IPS-18a (cell line): ENCODE results near the gene SLC23A3.
"Not testable (repeated sequence)": the region's sequence is repeated elsewhere in the genome, so short reads cannot be mapped to it uniquely, and the experiment has no call there.

Experiments used
- H3K27ac ChIP-seq: one replicate; pipeline ENCODE4 v1.5.1; 2013; ENCODE audit warnings: low read length
- H3K27me3 ChIP-seq: one replicate; pipeline ENCODE4 v1.6.1; 2013; ENCODE audit warnings: mild to moderate bottlenecking, low read length; ENCODE audit not compliant: control insufficient read depth, insufficient read depth
- H3K36me3 ChIP-seq: one replicate; pipeline ENCODE4 v1.6.1; 2013; ENCODE audit warnings: low read depth, low read length; ENCODE audit not compliant: control insufficient read depth
- H3K4me1 ChIP-seq: one replicate; pipeline ENCODE4 v1.6.1; 2013; ENCODE audit warnings: low read depth, low read length; ENCODE audit not compliant: control insufficient read depth
- H3K4me3 ChIP-seq: one replicate; pipeline ENCODE4 v1.5.1; 2013; ENCODE audit warnings: low read length
- H3K9ac ChIP-seq: one replicate; pipeline ENCODE4 v1.6.1; 2013; ENCODE audit warnings: mild to moderate bottlenecking, low read length, moderate library complexity
- H3K9me3 ChIP-seq: one replicate; pipeline ENCODE4 v1.6.1; 2013; ENCODE audit warnings: low read depth, low read length; ENCODE audit not compliant: control insufficient read depth

SLC23A3 gene

DNA sequence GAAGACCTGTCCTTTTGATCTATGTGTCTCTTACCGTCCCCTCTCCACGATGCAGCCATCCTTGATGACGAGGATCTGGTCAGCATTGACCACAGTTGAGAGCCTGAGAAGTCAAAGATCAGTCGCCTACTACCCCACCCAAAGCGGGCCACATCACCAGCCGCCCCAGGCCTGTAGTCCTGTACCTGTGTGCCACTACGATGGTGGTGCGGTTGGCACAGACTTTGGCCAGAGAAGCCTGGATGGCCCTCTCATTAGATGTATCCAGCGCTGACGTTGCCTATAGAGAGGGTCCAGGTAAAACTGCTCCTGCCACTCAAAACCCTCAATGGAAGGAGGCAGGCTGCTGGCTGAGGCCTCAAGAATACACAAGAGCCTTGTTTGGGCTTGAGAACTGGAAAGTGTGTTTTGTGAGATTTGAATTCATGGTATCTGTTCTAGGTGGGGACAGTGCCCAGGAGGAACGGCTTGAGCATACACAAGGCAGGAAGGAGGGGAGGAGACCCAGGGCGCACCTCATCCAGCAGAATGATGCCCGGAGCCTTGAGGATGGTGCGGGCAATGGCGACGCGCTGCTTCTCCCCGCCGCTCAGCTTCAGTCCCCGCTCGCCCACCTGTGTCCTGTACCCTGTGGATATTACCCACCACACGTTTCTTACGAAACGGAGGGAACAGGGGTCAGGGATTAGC, 40.5 kb upstream of the SLC23A3 start:
- no peaks in the 10 kb centered on the region for H3K27me3 ChIP-seq
- H3K27ac ChIP-seq, result no peak overlapping the region
- no peak overlapping the region for H3K9ac ChIP-seq
- H3K4me1 ChIP-seq, result peaks cover 3% of the 10 kb centered on the region
- peaks cover 51% of the 10 kb centered on the region for H3K36me3 ChIP-seq
- H3K4me3 ChIP-seq, result no peak overlapping the region
- no peaks in the 10 kb centered on the region for H3K9me3 ChIP-seq

DNA sequence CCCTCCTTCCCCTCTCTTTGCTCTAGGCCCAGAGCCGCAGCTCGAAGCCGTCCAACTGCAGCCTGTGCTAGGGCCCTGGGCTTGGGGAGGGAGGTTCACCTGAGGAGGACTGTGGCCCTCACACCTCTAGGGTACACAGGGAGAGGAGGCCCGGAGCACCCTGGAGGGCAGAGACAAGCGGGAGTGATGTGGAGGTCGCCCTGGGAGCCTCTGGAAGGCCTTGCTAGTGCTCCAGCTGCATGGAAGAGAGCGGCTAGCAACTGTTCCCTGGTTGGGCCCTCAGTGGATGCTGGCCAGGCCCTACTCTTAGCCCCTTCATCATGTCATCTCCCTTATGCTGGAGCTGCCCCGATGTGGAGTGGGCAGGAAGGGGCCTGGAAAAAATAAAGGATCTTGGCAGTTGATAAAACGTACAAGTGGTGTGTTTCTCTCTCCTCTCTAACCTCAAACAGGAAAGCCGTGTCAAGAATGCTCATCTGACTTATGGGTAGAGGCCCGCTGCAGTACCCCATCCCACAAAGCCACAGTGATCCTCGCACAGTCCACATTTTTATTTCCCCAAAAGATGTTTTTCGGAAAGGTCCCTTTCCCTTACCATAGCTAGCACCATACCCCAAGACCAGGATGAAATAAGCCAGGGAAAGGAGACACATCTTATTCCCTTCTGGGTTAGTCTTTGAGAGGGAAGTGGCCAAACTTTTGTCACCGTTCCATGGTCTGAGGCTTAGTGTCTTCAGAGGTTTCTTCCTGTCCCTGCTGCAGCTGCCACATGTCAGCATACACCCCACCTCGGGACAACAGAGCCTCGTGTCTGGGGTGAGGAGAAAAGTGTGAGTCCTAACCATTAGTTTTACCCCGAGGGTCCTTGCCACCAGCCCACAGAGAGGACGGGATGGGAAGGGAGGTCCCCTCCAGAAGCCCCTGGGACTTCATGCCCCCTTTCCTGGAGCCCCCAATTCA, 39.7 kb upstream of the SLC23A3 start:
- H3K36me3 ChIP-seq, result peaks cover 43% of the 10 kb centered on the region
- no peak overlapping the region for H3K9ac ChIP-seq
- H3K27ac ChIP-seq, result no peak overlapping the region
- H3K9me3 ChIP-seq, result no peaks in the 10 kb centered on the region
- peaks cover 3% of the 10 kb centered on the region for H3K4me1 ChIP-seq
- no peaks in the 10 kb centered on the region for H3K27me3 ChIP-seq
- no peak overlapping the region for H3K4me3 ChIP-seq

DNA sequence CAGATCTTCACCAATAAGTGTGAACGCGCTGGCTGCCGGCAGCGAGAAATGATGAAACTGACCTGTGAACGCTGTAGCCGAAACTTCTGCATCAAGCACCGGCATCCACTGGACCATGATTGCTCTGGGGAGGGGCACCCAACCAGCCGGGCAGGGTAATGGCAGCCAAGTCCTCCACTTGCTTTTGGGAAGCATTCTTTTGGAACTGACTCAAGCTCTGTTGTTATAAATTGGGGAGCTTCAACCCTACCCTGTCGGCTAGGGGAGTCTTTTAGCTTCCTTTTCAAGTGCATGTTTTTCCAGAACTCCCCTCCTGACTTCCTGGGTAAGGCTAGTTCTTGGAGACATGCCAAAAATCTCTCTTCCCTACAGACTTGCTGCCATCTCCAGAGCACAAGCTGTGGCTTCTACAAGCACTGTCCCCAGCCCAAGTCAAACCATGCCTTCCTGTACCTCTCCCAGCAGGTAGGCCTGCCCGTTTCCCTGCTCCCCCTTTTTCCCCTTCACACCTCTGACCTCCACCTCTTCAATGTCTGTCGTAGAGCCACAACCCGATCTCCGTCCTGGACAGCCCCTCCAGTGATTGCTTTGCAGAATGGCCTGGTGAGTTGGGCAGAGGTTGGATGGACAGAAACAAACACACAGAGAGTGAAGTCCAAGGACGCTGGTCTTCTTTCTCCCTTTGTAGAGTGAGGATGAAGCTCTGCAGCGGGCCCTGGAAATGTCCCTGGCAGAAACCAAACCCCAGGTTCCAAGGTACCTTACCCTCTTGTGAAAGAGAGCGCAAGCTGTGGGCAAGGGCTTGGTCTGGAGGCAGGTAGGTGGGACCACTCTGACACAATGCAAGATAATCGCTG, 38.3 kb upstream of the SLC23A3 start:
- Histone ChIP-seq H3K27ac (no peak overlapping the region), H3K4me1 (peaks cover 3% of the 10 kb centered on the region)

DNA sequence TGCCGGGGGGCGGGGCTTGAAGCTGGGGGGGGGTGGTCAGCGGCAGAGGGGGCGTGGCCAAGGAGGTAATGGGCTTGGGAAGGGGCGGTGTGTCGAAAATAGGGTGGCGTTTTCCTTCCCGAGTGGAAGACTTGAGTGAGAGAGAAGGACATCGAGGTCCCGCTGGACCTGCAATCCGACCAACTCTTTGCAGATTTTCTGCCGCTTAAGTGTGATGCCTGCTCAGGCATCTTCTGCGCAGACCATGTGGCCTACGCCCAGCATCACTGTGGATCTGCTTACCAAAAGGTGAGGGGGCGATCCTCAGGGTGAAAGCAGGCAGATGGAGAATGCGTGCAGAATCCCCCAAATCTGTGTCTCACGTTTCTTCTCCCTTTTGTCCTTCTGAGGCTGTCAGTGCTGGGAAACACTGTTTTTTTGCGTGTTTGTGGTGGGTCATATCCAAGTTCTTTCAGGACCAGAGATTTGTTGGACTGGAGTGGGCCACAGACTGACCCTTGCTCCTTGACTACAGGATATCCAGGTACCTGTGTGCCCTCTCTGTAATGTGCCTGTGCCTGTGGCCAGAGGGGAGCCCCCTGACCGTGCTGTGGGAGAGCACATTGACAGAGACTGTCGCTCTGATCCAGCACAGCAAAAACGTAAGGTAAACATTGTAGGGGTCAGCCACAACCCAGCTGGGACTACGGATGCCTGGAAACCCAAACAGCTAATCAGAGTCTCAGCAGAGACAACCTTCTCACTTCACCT, 37.5 kb upstream of the SLC23A3 start:
- no peaks in the 10 kb centered on the region for H3K9me3 ChIP-seq
- H3K27me3 ChIP-seq, result no peaks in the 10 kb centered on the region
- peaks cover 3% of the 10 kb centered on the region for H3K4me1 ChIP-seq
- peaks cover 26% of the 10 kb centered on the region for H3K36me3 ChIP-seq
- peak overlapping the region; percentile 71 for H3K4me3 ChIP-seq
- peak overlapping the region; percentile 10 for H3K9ac ChIP-seq
- H3K27ac ChIP-seq, result no peak overlapping the region

More for the DNA sequence above, 38.3 kb upstream of the SLC23A3 start:
- no peak overlapping the region for H3K9ac ChIP-seq
- no peaks in the 10 kb centered on the region for H3K9me3 ChIP-seq
- peaks cover 30% of the 10 kb centered on the region for H3K36me3 ChIP-seq
- H3K27me3 ChIP-seq, result no peaks in the 10 kb centered on the region
- no peak overlapping the region for H3K4me3 ChIP-seq

DNA sequence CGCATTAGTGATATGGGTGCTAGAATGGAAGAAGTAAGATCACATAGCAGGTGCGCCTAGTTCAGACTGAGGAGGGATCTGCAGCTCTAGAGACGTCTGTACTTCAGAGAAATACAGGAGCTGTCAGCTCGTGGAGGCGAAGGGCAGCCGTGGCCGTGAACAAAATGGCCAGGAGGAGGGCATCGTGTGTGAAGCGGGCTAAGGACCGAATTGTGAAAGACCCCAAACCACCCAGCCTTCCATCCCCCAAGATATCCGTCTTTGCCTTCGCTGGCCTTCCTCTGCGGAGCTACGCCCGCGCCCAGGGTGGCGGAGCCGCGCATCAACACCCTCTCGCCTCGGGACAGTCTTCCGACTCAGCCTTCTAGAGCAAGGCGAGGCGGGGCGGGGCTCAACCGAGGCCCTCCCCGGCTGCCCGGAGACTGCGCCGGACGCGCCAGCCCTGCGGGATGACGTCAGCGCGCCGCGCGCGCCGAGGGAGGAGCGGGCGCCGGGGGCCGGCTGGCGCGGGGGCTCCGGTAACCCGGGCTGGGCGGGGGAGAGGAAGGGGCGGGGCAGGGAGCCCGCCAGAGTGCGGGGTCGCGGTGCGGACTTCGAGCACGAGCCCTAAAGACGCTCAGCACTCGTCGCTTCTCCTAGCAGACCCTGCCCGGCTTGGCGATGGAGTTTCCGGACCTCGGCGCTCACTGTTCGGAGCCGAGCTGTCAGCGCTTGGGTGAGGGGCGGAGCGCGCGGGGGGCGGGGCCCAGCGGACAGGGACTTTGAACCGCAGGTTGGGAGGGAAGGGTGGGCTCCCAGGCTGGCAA, 36.7 kb upstream of the SLC23A3 start, which contains the start of gene ZFAND2B:
ZFAND2B (plus strand) TSS at position 455 of the 806 bp plus-strand sequence; CDS start at position 661, 206 bp downstream.
- H3K27me3 ChIP-seq, result no peaks in the 10 kb centered on the region
- peaks cover 26% of the 10 kb centered on the region for H3K36me3 ChIP-seq
- no peak within 1 kb of the TSS for H3K27ac ChIP-seq
- H3K4me1 ChIP-seq, result peaks cover 3% of the 10 kb centered on the region
- H3K9ac ChIP-seq, result peak within 1 kb of the TSS; percentile 29
- no peaks in the 10 kb centered on the region for H3K9me3 ChIP-seq
- peak within 1 kb of the TSS; percentile 71 for H3K4me3 ChIP-seq

DNA sequence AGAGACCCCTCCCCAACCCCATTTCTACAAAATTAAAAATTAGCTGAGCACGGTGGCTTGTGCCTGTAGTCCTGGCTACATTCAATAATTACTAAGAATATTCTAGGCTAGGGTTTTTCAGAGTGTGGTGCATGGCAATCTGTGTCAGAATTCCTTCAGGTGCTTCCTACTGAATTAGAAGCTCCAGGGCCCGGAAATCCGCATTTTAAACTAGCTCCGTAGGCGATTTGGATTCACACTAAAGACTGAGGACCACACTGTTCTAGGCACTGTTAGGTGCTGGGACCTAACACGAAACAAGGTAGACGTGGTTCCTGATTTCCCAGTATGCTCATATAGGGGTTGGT, 36.1 kb upstream of the SLC23A3 start:
- H3K36me3 ChIP-seq, result peaks cover 23% of the 10 kb centered on the region
- H3K27ac ChIP-seq, result no peak overlapping the region
- peak overlapping the region; percentile 29 for H3K9ac ChIP-seq
- H3K4me3 ChIP-seq, result peak overlapping the region; percentile 71
- peaks cover 3% of the 10 kb centered on the region for H3K4me1 ChIP-seq
- H3K9me3 ChIP-seq, result no peaks in the 10 kb centered on the region
- no peaks in the 10 kb centered on the region for H3K27me3 ChIP-seq

DNA sequence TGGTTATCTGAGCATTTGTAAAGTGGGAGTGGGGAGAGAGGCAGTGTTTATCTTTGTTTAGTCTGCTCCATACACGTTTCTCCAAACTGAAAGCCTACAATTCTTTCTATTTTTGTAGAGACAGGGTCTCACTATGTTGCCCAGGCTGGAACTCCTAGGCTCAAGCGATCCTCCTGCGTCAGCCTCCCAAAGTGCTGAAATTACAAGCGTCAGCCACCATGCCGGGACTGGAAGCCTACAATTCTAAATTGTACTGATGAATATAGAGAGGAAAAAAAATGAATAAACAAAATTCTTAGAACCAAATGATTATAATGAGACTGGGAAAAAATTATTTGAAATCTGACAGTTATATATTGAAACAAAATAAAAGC, 35.3 kb upstream of the SLC23A3 start:
- no peak overlapping the region for H3K27ac ChIP-seq
- H3K4me3 ChIP-seq, result no peak overlapping the region
- H3K9me3 ChIP-seq, result no peaks in the 10 kb centered on the region
- H3K9ac ChIP-seq, result no peak overlapping the region
- peaks cover 3% of the 10 kb centered on the region for H3K4me1 ChIP-seq
- no peaks in the 10 kb centered on the region for H3K27me3 ChIP-seq
- peaks cover 15% of the 10 kb centered on the region for H3K36me3 ChIP-seq

DNA sequence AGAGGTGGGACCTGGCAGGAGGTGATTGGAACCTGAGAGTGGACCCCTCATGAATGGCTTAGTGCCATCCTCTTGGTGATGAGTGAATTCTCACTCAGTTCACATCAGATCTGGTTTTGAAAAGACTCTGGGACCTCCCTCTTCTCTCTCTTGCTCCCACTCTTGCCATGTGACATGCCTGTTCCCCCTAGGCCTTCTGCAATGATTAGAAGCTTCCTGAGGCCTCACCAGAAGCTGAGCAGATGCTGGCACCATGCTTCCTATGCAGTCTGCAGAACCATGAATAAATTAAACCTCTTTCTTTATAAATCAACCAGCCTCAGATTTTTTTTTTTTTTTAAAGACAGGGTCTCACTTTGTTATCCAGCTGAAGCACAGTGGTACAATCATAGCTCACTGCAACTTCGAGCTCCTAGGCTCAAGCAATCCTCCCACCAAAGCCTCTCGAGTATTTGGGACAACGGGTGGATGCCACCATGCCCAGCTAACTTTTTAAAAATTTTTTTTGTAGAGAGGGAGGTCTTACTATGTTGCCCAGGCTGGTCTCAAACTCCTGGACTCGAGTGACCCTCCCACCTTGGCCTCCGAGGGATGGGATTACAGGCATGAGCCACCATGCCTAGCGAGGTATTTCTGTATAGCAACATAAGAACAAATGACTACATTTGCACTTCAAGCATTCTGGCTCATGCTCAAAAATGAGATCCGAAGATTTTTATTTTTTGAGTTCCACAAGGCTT, 34.8 kb upstream of the SLC23A3 start:
- H3K9ac ChIP-seq, result no peak overlapping the region
- no peak overlapping the region for H3K27ac ChIP-seq
- H3K27me3 ChIP-seq, result no peaks in the 10 kb centered on the region
- H3K4me1 ChIP-seq, result peaks cover 3% of the 10 kb centered on the region
- H3K36me3 ChIP-seq, result peaks cover 10% of the 10 kb centered on the region
- no peaks in the 10 kb centered on the region for H3K9me3 ChIP-seq
- H3K4me3 ChIP-seq, result no peak overlapping the region

DNA sequence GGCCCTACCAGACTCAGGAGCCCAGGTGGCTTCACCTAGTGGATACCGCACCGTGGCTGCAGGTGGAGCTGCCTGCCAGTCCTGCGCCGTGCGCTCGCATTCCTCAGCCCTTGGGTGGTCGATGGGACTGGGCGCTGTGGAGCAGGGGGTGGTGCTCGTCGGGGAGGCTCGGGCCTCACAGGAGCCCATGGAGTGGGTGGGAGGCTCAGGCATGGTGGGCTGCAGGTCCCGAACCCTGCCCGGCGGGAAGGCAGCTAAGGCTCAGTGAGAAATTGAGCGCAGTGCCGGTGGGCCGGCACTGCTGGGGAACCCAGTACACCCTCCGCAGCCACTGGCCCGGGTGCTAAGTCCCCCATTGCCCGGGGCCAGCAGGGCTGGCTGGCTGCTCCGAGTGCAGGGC, 31.5 kb upstream of the SLC23A3 start:
- not testable (repeated sequence) for H3K4me1 ChIP-seq, H3K27me3 ChIP-seq, H3K9me3 ChIP-seq, H3K36me3 ChIP-seq, H3K27ac ChIP-seq, H3K4me3 ChIP-seq, H3K9ac ChIP-seq
